Esophagus squamous epithelium (tissue), 4 donors: ENCODE data around the gene USP2.

Experiments used
- CTCF ChIP-seq, 6 experiments: fragments of 450-650 bp in 4 of 6; fragments of 200-600 bp in 2 of 6; sonication (generic) in 2 of 6; IDR thresholded peaks; one replicate each; pipeline ENCODE4 v1.5.1; 2016 to 2019; ENCODE audit warnings: antibody characterized with exemption in 6 of 6, mild to moderate bottlenecking in 4 of 6, moderate library complexity in 4 of 6
- POLR2A ChIP-seq, 4 donors: fragments of 450-650 bp; IDR thresholded peaks; one replicate each; pipeline ENCODE4 v1.6.1; 2017; ENCODE audit warnings: antibody characterized with exemption in 4 of 4, mild to moderate bottlenecking in 4 of 4, moderate library complexity in 3 of 4

DNA sequence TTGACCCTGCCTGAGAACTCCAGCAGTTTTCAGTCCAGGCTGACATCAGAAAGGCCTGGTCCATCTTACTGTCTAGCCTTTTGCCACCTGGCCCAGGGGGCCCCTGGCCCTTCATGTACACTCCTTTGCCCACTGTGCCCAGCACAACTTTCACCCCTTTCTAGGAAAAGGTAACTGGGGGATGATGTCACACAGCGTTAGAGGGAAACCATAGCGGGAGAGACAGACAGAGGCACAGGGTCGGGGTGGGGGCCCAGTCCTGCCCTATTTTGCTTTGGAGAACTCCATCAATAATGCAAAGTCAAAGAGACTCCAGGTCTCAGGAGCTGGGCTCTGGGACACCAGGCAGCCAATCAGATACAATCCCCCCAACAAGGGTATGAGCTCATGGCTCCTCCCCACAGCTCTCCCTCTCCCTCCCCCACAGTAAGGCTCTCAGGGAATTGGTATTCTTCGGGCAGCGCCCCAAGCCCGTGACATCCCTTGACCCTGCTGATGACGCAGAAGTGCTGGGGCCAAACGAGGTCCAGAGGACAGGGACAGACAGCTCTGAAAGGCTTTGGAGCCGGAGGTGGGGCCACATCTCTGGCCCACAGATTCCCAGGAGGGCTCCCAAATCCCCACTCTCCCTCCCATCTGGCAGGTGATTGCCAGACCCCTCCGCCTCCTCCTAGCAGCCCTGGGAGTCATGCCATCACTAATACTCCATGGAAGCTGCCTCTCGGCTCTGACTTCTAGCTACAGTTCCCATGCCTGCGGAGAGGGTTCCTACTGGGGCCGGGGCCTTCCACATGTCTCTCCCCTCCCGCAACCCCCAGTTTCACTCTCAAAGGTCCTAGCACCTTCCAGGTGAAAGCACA is 5.9 kb downstream of the USP2 start:
- TF ChIP-seq POLR2A (IDR thresholded peaks at IDR 0.05) (no peak), CTCF (IDR thresholded peaks at IDR 0.05) (no peak)
